ENCODE measurements around the gene TAF12.
"Not testable (repeated sequence)": the region's sequence is repeated elsewhere in the genome, so short reads cannot be mapped to it uniquely, and the experiment has no call there.

TAF12 gene

GRCh38 chr1:28645406-28645805 lies 2.5 kb upstream of the TAF12 start:
- DNase-seq, result not testable (repeated sequence)

GRCh38 chr1:28644494-28644893 lies 1.6 kb upstream of the TAF12 start:
- no peak for DNase-seq

GRCh38 chr1:28642056-28642846 lies 616 bp downstream of the TAF12 start:
- DNase-seq, result peak in 4 of 56 donors; percentile 7 to 72 (median 47)

GRCh38 chr1:28640766-28641165 lies 2.1 kb downstream of the TAF12 start:
- no peak for DNase-seq

GRCh38 chr1:28632560-28632959 lies 10.3 kb downstream of the TAF12 start:
- no peak for DNase-seq

GRCh38 chr1:28631713-28632112 lies 11.2 kb downstream of the TAF12 start:
- DNase-seq, result no peak

- DNase-seq, result peak in 5 of 56 donors; percentile 2 to 18 (median 14)
Measured at GRCh38 chr1:28613175-28613574, 29.7 kb downstream of the TAF12 start.

GRCh38 chr1:28606771-28607170 lies 36.1 kb downstream of the TAF12 start:
- DNase-seq, result no peak

GRCh38 chr1:28604962-28605361 lies 37.9 kb downstream of the TAF12 start:
- no peak for DNase-seq

- DNase-seq, result no peak
Measured at GRCh38 chr1:28604411-28604810, 38.5 kb downstream of the TAF12 start.

GRCh38 chr1:28602536-28603439 lies 40.1 kb downstream of the TAF12 start:
- DNase-seq, result peak in 40 of 56 donors; percentile 3 to 79 (median 34)

GRCh38 chr1:28601696-28602095 lies 41.2 kb downstream of the TAF12 start:
- no peak for DNase-seq

- not testable (repeated sequence) for DNase-seq
Measured at GRCh38 chr1:28596276-28596675, 46.6 kb downstream of the TAF12 start.

GRCh38 chr1:28595412-28596191 lies 47.3 kb downstream of the TAF12 start:
- DNase-seq, result no peak

GRCh38 chr1:28594686-28595411 lies 48.0 kb downstream of the TAF12 start:
- peak in 2 of 56 donors; percentile 11 to 14 for DNase-seq

- not testable (repeated sequence) for DNase-seq
Measured at GRCh38 chr1:28593988-28594356, 48.9 kb downstream of the TAF12 start.

- no peak for DNase-seq
Measured at GRCh38 chr1:28592321-28593071, 50.4 kb downstream of the TAF12 start.

GRCh38 chr1:28591708-28592320 lies 51.1 kb downstream of the TAF12 start, which contains the start of gene RAB42:
Gene RAB42, plus strand, starts transcription at chr1:28592265. Its CDS starts 247 bp downstream, at chr1:28592512.
- DNase-seq, result no peak
